ENCODE data around the gene NOL3. TPM values are rescaled to one million over a fixed set of nuclear protein-coding genes. Genes with fewer than 3 reads are reported as not detected.
A peak's percentile ranks its signal among the peaks of the same experiment; 100 is the strongest.

The NOL3 gene
- total RNA-seq, 1 donor from 2014 or later: 8.8 TPM

GRCh38 chr16:67176662-67177061 is 6.3 kb downstream of the NOL3 start:
- Mint-ChIP-seq H3K36me3 (ENCODE audit: unreplicated experiment) (peaks cover 5% of the 10 kb centered on the region), H3K9me3 (ENCODE audit: unreplicated experiment) (peaks cover 14% of the 10 kb centered on the region), H3K4me1 (ENCODE audit: low read depth, unreplicated experiment) (peaks cover 14% of the 10 kb centered on the region), H3K4me3 (ENCODE audit: unreplicated experiment) (no peak overlapping the region), H3K27ac (ENCODE audit: unreplicated experiment) (no peak overlapping the region), H3K27me3 (ENCODE audit: unreplicated experiment) (peaks cover 27% of the 10 kb centered on the region)
- DNase-seq: no peak
- no peak for TF ChIP-seq CTCF (IDR thresholded peaks at IDR 0.05; ENCODE audit: partially characterized antibody, unreplicated experiment)

- TF ChIP-seq CTCF (IDR thresholded peaks at IDR 0.05; ENCODE audit: partially characterized antibody, unreplicated experiment): no peak
- H3K27ac Mint-ChIP-seq (ENCODE audit: unreplicated experiment): no peak overlapping the region
- H3K36me3 Mint-ChIP-seq (ENCODE audit: unreplicated experiment): peaks cover 5% of the 10 kb centered on the region
- DNase-seq: peak; percentile 73
- H3K27me3 Mint-ChIP-seq (ENCODE audit: unreplicated experiment): peaks cover 23% of the 10 kb centered on the region
- peak overlapping the region; percentile 76 for H3K4me3 Mint-ChIP-seq (ENCODE audit: unreplicated experiment)
- peaks cover 14% of the 10 kb centered on the region for H3K4me1 Mint-ChIP-seq (ENCODE audit: low read depth, unreplicated experiment)
- peaks cover 12% of the 10 kb centered on the region for H3K9me3 Mint-ChIP-seq (ENCODE audit: unreplicated experiment)
These were observed 7.7 kb downstream of the NOL3 start for GRCh38 chr16:67177743-67178699.

- peaks cover 11% of the 10 kb centered on the region for H3K4me1 Mint-ChIP-seq (ENCODE audit: low read depth, unreplicated experiment)
- no peak overlapping the region for H3K27ac Mint-ChIP-seq (ENCODE audit: unreplicated experiment)
- peaks cover 14% of the 10 kb centered on the region for H3K27me3 Mint-ChIP-seq (ENCODE audit: unreplicated experiment)
- no peak for TF ChIP-seq CTCF (IDR thresholded peaks at IDR 0.05; ENCODE audit: partially characterized antibody, unreplicated experiment)
- H3K9me3 Mint-ChIP-seq (ENCODE audit: unreplicated experiment): peaks cover 11% of the 10 kb centered on the region
- no peak overlapping the region for H3K4me3 Mint-ChIP-seq (ENCODE audit: unreplicated experiment)
- DNase-seq: no peak
- H3K36me3 Mint-ChIP-seq (ENCODE audit: unreplicated experiment): peaks cover 5% of the 10 kb centered on the region
These were observed 9.2 kb downstream of the NOL3 start for GRCh38 chr16:67179421-67180080.

- H3K4me1 Mint-ChIP-seq (ENCODE audit: low read depth, unreplicated experiment): peaks cover 11% of the 10 kb centered on the region
These were observed 9.8 kb downstream of the NOL3 start for GRCh38 chr16:67180166-67180565.

More at GRCh38 chr16:67180166-67180565, 9.8 kb downstream of the NOL3 start:
- TF ChIP-seq CTCF (IDR thresholded peaks at IDR 0.05; ENCODE audit: partially characterized antibody, unreplicated experiment): no peak
- Mint-ChIP-seq H3K27me3 (ENCODE audit: unreplicated experiment) (peaks cover 14% of the 10 kb centered on the region), H3K9me3 (ENCODE audit: unreplicated experiment) (peaks cover 11% of the 10 kb centered on the region), H3K36me3 (ENCODE audit: unreplicated experiment) (peaks cover 5% of the 10 kb centered on the region), H3K4me3 (ENCODE audit: unreplicated experiment) (no peak overlapping the region), H3K27ac (ENCODE audit: unreplicated experiment) (no peak overlapping the region)
- DNase-seq: no peak
